Epithelial cell of prostate (primary cell): ENCODE data around the gene LYRM7.
"Not testable (repeated sequence)": the region's sequence is repeated elsewhere in the genome, so short reads cannot be mapped to it uniquely, and the experiment has no call there.

Experiments used
- DNase-seq: peaks from one replicate; pipeline ENCODE4 v3.0.0-alpha.2; 2011; ENCODE audit warnings: low read depth, low spot score
- H3K27ac ChIP-seq: fragments of 450-650 bp; 2 replicates; pipeline ENCODE4 v1.5.1; 2017; ENCODE audit warnings: mild to moderate bottlenecking

LYRM7 gene

DNA sequence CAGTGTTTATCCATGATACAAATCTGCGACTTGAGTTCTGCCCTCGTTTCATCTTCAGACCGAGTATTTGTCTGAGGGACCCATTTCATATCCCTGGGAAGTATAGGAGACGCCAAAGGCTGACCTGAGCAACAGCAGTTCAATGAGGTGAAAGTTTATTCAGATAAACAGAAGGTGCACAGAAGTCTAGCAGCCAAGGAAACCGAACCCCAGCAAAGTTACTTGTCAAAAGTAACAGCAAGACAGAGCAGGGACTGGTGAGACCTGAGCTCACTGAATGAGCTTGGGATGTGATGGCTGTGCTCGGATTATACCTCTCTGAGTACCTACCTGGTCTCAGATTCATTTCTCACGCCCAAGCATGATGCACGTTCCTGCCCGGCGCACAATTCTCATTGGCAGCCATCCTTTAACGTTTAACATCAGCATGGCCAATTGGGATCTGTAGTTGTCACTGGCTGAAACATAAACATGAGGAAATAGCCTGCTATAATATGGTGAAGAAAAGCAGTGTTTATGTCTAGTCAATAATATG lies 599 bp downstream of the LYRM7 start:
- DNase-seq = no peak
- peak overlapping the region; percentile 42 for H3K27ac ChIP-seq

DNA sequence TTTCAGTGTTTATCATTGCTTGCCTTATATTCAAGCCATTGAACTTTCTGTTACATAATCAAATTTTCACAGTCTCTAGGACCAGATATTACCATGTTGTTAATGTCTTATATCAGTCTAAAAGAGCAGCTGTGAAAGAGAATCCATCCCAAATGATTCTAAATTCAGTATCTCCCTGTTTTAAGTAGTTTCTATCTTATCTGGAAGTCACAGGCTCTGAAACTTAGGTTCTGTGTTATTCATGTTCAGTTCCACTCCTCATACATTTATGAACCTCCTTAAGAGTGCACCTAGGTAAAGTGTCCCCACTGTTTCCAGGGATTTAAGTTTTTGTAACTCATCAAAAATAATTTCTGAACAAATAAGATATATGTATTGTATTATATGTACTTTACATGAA lies 9.7 kb downstream of the LYRM7 start:
- DNase-seq = no peak
- H3K27ac ChIP-seq = no peak overlapping the region

DNA sequence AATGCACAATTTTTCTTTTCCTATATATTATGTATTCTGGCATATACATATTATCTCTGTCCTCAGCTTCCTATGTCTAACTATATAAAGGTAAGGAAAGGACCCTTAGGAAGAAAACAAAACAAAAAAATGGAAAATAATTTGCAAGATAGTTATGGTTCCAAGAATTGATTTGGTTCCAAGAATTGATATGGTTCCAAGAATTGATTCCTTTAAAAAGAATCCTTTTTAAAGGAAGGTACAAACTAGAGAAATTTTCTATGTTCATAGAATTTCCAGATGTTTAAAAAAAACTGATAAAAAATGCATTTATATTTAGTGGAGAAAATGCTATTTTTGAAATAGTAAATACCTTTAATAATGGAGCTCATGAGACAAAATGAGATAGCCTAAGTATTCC lies 12.1 kb downstream of the LYRM7 start:
- no peak for DNase-seq
- H3K27ac ChIP-seq = no peak overlapping the region

DNA sequence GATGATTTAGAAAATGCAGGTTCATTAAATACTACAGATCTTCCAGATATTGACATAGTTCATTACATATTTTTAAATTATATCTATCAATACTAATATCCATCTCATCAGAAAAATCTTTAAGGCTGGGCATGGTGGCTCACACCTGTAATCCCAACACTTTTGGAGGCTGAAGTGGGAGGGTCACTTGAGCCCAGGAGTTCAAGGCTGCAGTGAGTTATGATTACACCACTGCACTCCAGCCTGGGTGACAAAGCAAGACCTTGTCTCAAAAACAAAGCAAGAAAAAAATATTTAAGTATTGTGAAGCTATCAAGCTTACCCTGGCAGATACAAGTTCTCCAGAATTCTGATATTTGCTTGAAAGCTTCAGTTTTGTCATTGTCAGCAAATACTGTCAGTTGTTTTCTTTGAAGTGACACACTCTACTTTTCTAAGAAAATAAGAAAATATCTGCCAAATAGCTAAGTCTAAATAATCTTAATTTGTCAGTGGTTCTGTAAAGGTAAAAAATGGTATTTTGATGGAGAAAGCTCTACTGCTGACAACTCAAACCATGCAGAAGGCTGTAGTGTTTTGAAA lies 14.9 kb downstream of the LYRM7 start:
- no peak for DNase-seq
- H3K27ac ChIP-seq = peak overlapping the region; percentile 76

DNA sequence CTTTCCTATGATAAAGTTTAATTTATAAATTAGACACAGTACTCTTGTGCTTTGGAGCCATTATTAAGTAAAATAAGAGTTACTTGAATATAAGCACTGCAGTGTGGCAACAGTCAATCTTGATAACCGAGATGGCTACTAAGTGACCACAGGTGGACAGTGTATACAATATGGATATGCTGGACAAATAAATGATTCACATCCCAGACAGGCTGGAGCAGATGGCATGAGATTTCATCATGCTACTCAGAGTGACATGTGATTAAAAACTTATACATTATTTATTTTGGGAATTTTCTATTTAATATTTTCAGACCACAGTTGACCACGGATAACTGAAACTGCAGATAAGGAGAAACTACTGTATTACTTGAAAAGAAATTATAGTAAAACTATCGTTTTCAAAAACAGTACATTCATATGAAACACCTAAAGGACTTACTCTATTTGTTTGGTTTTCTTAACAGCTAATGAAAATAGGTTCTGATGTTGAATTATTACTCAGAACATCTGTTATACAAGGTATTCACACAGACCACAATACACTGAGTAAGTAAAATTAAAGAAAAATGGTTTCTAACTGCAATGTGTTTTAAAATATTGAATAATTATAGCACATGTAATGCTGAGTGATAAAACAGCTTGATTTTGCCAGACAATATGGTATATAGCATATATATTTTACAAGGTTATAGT lies 16.0 kb downstream of the LYRM7 start:
- peak overlapping the region; percentile 76 for H3K27ac ChIP-seq
- DNase-seq = no peak

DNA sequence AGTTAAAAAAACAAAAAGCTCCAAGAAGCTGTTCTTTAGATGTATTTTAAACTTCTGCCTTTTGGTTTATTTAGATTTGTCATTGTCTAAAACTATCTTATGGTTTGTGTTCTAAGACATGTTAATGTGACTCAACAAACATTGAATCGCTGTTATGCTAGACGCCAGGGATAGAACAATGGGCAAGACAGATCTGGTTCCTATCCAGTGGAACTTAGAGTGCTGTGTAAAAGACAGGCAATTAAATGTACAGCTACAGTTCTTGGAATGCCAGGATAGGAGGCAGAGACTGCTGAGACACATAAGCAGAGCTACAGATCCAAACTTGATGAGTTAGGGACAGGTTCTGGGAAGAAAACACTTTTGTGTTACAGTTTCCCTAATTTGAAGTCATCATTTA lies 22.4 kb downstream of the LYRM7 start:
- H3K27ac ChIP-seq = peak overlapping the region; percentile 4
- peak; percentile 12 for DNase-seq

DNA sequence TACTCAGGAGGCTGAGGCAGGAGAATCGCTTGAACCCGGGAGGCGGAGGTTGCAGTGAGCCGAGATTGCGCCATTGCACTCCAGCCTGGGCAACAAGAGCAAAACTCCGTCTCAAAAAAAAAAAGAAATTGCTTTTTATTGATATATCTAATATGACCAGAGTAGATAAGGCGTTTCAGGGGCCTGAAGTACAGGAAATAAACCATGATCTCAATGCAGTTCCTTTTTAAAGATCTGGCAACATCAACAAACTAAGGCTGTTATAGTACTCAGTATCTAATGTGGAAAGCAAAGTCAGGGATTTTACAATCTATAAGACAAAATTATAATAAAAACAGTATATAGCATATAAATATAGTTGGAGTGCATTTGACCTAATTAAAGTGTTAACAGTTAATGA lies 23.2 kb downstream of the LYRM7 start:
- not testable (repeated sequence) for DNase-seq, H3K27ac ChIP-seq

DNA sequence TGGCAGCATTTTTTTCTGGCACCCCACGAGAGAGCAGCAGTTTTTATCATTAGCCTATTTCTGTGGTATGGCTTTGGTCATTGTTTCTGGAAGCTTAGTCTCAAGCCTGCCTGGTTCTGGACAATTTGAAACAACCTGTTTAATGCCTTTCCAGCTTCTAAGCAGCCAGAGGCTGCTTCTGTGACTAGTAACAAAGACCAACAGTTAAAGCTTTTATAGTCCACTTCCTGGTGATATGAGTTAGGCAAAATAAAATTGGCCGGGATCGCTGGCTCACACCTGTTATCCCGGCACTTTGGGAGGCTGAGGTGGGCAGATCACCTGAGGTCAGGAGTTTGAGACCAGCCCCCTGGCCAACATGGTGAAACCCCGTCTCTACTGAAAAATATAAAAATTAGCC lies 24.0 kb downstream of the LYRM7 start:
- no peak for DNase-seq
- H3K27ac ChIP-seq = no peak overlapping the region

DNA sequence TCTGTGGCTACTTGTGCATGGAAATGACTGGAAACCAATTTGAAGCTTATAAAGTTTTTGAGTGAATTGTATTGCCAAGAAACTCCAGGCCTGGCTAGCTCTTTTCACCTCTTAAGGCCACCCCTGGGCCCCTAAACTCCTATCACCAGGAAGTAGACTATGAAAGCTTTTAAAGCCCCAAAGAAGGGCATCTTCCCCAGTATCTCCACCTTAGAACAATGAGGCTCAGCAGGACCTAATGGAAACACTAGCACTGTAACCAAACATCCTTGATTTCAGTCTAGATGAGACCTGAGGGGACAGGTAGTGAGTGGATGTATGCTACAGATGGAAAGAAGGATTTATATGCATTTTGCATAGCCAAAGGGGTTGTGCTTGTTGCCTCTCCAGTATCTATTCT lies 25.0 kb downstream of the LYRM7 start:
- no peak for DNase-seq
- H3K27ac ChIP-seq = no peak overlapping the region

DNA sequence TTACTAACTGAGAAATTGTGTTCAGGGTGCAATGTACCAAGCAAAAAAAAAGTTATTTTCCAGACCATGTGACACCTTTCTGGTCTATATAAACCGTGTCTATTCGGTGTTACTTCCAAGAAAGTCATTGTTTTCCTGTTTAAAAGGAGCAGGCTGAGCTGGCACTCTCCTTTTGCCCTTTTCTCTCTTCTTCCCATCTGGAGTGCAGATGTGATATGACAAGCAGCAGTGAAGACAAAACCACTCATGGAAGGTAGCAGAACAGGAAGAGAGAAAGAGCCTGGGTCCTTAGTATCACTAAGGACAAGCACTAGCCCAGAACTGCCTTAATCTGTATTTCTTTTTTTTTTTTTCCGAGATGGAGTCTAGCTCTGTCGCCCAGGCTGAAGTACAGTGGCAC lies 25.6 kb downstream of the LYRM7 start:
- no peak overlapping the region for H3K27ac ChIP-seq
- no peak for DNase-seq

DNA sequence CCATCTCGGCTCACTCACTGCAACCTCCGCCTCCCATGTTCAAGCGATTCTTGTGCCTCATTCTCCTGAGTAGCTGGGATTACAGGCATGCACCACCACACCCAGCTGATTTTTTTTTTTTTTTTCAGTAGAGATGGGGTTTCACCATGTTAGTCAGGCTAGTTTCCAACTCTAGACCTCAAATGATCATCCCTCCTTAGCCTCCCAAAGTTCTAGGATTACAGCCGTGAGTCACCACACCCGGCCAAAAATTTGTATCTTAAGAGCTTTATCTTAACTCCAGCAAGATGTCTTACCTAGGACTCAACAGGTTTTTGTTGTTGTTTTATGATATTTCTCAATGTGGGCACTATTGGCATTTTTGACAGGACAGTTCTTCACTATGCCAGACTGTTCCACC lies 27.9 kb downstream of the LYRM7 start:
- DNase-seq = no peak
- H3K27ac ChIP-seq = no peak overlapping the region

DNA sequence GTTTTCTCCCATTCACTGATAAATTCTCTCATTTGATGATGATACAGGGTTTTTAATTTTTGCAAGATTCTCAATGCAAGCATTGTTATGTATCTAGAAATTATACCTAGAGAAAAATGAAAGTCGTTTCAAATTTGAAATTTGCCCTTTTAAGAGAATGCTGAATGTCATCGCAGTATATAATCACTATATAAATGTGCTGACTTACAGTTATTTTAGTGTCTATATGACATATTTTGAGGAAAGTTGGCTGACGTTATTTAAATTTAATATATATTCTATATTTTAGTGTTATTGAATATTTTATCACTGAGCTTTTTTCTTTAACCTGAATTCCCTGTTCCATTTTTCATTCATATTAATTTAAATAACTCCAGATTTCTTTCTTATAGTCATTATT lies 29.8 kb downstream of the LYRM7 start:
- H3K27ac ChIP-seq = no peak overlapping the region
- no peak for DNase-seq

DNA sequence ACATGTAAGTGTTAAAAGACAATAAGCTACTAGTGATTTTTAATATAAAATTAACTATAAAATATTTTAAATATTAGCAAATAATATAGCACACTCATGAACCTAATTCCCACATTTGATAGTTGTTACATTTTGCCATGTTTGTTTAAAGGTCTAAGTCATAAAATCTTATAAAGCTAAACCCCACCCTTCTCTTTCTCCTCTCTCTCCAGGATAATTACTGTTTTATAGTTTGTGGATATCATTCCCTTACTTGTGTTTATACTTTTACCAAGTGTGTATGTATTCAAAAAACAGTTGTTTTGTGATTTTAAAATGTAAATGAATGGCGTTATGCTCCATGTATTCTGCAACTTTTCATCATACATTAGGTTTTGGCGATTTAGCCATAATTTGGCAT lies 34.2 kb downstream of the LYRM7 start:
- H3K27ac ChIP-seq = no peak overlapping the region
- no peak for DNase-seq

DNA sequence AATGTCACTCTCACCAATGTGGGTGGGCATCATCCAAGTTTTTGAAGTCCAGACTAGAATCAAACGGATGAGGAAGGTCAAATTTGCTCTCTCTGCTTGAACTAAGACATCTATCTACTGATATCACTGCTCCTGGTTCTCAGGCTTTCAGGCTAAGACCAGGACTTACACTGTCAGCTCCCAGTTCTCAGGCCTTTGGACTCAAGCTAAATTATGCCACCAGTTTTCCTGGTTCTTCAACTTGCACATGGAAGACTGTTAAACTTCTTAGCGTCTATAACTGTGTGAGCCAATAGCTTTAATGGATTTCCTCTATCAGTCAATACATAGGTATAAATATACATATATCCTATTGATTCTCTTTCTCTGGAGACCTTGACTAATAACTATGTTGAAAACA lies 35.3 kb downstream of the LYRM7 start:
- DNase-seq = no peak
- H3K27ac ChIP-seq = no peak overlapping the region

DNA sequence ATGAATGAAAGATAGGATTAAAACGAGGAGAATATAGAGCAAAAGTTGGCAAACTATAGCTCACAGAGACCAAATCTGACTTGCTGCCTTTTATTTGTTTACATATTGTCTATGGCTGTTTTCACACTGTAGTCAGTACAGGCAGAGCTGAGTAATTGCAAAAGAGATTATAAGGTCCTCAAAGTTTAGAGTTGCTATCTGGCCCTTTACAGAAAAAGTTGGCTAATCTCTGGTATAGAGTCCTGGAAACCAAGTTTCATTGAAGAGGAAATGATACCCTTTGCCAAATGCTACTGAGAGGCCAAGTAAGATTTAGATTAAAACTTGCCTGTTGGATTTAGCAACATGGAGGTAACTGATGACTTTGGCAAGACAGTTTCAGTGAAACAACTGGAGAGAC lies 36.0 kb downstream of the LYRM7 start:
- DNase-seq = no peak
- H3K27ac ChIP-seq = no peak overlapping the region

DNA sequence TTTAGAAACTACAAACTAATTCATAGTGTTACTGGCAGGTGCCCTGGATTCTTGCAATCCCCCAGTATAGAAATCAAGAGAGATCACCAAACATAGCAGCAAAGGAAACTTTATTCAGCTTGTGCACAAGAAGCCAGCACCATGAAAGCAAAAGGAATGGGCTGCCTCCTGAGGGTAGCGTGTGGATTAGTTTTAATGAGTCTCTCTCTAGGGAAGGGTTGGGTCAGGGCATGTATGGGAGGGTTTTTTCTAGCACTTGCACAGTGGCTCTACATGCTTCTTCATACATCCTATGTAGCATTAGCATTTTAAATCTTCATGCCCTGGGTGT lies 38.4 kb downstream of the LYRM7 start:
- H3K27ac ChIP-seq = no peak overlapping the region
- no peak for DNase-seq

DNA sequence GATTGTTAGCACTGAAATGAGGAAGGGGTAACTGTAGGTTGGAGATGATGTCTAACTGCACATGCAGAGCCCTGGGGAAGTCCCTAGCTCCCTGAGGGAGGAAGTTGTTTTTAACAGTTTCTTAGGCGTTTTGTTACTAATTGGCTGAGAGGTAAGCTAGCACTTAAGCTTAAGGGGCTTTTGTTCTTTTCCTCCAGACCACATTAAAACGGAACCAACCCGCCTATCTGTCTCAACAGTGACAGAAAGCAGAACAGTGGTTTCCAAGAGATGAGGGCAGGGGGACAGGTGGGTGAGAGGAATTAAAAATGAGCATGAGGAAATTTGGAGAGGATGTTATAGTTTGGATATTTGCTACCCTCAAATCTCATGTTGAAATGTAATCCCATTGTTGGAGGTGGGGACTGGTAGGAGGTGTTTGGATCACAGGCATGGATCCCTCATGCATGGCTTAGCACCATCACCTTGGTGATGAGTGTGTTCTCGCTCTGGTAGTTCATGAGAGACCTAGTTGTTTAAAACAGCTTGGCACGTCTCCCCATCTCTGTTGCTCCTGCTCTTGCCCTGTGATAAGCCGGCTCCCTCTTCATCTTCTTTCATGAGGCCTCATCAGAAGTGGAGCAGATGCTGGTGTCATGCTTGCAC lies 38.9 kb downstream of the LYRM7 start:
- H3K27ac ChIP-seq = no peak overlapping the region
- DNase-seq = no peak

DNA sequence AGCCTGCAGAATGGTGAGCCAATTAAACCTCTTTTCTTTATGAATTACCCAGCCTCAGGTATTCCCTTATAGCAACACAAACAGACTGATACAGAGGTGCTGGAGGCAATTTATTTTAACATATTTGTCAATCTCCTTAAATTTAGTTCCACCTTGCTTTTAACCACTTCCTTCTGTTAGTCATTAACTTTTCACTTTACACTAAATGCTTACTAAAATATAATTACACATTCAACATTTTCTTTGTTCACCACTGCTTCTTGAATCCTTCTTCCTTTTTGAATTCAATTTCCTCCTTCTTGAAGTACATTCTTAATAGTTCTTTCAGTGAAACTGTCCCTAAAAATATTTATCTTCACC lies 39.4 kb downstream of the LYRM7 start:
- no peak for DNase-seq
- H3K27ac ChIP-seq = no peak overlapping the region

DNA sequence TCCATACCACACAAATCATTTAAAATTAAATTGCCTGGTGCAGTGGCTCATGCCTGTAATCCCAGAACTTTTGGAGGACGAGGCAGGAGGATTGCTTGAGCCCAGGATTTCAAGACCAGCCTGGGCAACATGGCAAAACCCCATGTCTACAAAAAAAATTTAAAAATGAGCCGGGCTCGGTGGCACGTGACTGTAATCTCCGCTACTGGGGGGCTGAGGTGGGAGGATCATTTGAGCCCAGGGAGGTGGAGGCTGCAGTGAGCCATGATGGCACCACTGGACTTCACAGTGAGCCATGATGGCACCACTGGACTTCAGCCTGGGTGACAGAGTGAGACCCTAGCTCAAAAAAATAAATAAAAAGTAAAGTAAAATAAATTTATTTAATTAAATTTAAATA lies 40.9 kb downstream of the LYRM7 start:
- no peak overlapping the region for H3K27ac ChIP-seq
- no peak for DNase-seq

DNA sequence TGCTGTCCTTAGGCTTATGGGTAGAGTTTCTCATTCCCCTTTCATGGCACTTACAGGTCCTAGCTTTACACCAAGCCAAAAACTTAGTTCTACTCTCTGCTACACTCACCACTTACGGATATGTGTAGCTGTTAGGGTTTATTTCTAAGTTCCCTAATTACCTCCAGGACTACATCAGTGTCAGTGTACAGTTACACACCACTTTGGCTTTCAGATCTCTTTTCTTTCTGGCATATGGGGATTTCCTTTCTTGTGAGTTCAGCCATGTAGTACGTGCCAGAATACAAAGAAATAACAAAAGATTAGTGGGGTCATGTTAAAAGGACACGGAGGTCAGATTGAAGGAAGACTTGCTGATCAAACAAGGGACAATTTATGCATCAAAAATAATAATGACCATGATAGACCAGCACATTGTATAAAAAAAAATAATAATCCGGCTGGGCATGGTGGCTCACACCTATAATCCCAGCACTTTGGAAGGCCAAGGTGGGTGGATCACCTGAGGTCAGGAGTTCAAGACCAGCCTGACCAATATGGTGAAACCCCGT lies 41.8 kb downstream of the LYRM7 start:
- DNase-seq = no peak
- no peak overlapping the region for H3K27ac ChIP-seq

DNA sequence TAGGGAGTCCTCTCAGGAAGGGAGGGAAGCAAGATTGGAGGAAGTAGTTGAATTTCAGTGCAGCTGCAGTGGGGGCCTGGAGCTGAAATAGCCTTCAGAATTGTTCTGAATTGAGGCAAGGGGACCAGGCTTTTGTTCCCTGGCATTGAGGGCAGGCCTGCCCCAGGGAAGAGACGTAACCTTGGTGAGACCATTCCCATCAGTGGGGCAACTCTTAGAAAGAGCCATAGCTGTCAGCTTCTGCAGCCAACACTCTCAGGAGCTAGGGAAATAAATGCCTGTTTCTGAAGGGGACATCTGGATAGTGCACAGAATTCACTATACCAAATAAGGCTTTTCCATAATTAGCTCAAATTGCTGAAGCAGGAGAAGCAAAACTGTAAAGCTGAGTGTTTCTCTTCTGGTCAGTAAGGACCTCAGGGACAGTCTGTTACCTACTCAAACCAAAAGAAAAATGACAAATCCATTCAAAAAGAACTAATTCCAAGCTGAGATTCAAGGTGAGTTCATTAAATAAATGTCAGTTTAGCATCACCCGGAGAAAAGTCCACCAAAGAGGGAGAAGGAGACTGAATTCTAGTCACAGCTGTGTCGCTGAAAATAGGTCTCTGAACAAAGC lies 44.0 kb downstream of the LYRM7 start:
- no peak overlapping the region for H3K27ac ChIP-seq
- no peak for DNase-seq
